NCI-H2227 (cell line): ENCODE results near the gene ENTPD2.

Experiments used
- DNase-seq: peaks from one replicate; lab custom pipeline; 2025; ENCODE audit not compliant: unreplicated experiment; lab: John Stamatoyannopoulos, UW

The ENTPD2 gene

DNA sequence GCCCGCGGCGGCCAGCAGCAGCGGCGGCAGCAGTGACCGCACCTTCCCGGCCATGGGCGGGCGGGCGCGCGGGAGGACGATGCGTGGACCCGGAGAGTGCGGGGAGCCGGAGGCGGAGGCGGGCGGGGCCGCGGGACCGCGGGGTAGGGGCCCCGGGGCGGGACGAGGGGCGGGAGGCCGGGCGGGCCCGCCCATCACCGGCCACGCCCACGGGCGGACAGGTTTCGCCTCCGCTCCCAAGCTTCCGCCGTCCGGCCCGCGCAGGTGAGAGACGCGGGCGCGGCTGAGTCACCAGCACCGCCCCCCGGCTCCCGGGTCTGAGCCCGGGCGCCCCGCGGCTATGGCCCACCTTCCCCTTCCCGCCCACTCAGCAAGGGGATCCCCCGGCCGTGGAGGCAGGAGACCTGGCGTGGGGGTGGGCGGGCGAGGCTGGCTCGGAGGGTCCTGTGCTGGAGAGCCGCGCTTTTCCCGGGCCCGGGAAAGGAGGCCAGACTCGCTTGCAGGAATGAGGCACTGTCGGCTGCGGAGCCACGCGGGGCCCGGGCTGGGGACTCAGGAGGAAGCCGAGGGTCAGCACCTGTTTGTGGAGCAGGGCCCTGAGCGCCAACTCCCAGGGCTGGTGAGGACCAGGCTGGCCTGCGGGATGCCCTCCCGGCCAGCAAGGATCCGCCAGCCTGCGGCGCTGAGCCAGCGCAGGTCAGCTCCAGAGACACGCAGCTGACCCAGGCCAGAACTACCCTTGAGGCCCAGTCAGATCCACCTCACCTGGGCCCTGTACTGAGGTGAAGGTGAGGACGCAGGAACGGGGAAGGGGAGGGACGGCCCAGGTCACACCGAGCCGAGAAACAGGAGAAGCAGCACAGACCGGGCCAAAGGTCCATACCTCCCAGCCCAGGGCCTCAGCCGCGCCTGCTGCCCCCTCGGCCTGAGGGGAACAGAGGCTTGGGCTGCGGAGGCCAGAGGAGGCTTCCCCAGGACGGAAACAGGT lies at the start of gene ENTPD2:
TSS of gene ENTPD2 (minus strand) at position 118 of the 988 bp plus-strand sequence. CDS start at position 54, 64 bp downstream.
- peak; percentile 58 for DNase-seq

DNA sequence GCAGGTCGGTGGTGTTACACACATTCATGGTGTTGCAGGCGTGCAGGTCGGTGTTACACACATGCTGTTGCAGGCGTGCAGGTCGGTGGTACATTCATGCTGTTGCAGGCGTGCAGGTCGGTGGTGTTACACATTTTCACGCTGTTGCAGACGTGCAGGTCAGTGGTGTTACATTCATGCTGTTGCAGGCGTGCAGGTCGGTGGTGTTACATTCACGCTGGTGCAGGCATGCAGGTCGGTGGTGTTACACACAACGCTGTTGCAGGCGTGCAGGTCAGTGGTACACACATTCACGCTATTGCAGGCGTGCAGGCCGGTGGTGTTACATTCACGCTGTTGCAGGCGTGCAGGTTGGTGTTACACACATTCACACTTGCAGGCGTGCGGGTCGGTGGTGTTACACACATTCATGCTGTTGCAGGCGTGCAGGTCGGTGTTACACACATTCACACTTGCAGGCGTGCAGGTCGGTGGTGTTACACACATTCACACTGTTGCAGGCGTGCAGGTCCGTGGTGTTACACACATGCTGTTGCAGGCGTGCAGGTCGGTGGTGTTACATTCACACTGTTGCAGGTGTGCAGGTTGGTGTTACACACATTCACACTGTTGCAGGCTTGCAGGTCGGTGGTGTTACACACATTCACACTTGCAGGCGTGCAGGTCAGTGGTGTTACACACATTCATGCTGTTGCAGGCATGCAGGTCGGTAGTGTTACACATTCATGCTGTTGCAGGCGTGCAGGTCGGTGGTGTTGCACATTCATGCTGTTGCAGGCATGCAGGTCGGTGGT lies 49.5 kb upstream of the ENTPD2 start:
- DNase-seq = no peak

DNA sequence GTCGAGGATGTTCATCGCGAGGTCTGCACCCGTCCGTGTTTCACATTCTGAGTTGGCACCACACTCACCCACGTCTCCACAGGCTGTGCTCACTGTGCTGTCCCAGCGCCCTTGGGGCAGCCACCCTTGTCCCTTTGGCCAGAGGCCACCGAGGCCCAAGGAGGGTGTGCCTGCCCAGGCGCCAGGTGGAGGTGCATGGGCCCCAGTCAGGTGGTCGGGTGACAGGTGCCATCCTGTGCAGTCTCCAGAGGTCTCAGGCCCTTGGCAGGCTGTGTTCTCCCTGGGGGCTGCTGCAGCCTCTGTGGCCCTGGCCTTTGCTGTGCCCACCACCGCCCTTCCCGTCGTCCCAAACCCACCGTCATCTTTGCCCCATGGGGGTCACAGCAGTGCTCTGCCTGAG lies 45.4 kb upstream of the ENTPD2 start:
- no peak for DNase-seq

DNA sequence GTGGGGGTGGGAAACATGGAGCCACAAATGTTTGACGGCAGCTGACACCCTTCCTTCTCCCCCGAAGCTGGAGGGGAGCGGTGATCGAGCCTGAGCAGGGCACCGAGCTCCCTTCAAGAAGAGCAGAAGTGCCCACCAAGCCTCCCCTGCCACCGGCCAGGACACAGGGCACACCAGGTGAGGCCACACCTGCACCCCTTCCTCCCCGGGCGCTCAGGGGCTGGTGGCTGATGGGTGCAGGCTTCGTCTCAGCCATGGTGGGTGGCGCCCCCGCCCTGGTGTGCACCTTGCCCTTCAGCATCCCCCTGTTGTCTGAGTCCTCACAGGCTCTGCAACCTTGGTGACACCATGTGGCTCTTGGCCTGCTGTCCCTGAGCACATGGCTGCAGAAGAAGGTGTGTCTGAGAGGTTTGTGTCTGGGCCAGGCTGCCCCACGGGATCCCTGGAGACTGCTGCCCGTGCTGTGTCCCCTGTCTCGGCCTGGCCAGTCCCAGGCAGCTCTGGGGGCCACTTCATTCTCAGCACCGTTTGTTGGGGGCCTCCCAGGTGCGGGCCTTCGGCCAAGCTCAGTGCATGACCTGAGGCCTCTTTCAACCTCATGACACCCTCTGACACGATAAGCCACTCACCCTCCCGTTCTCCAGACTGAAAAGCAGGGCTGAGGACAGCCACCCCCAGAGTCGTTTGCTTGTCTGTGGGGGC lies 44.1 kb upstream of the ENTPD2 start:
- DNase-seq = no peak

DNA sequence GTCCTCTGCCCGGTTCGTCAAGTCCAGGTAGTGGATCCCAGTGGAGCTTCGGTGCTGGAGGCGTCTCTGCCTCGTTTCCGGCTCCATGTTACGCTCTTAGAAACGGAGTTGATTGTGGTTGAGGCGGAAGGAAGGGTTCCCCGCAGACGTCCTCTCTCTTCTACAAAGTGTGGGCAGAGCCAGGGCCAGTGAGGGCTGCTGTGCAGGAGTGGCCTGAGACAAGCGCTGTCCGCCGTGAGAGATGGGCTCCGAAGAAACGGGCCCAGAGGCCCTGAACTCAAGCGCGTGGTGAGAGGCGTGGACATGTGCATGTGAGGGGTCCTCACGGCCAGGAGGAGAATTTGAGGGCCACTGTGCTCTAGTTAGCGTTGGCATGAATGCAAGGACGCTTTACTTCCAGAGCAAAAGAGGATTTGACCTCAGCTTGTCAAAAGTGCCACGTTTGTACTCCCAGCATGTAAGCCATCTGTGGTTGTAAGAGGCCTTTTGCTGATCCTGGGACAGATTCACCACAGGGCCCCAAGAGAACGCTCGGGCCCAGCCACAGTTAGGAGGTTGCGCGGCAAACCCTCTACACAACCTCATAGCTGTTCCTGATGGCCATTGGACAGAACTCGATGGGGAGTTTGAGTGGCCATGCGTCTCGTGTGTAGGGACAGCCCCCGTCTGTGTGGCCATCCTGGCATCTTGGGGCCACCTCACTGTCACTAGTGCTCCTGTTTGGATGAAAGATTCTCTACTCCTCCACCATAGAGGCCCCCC lies 43.1 kb upstream of the ENTPD2 start:
- DNase-seq = no peak

DNA sequence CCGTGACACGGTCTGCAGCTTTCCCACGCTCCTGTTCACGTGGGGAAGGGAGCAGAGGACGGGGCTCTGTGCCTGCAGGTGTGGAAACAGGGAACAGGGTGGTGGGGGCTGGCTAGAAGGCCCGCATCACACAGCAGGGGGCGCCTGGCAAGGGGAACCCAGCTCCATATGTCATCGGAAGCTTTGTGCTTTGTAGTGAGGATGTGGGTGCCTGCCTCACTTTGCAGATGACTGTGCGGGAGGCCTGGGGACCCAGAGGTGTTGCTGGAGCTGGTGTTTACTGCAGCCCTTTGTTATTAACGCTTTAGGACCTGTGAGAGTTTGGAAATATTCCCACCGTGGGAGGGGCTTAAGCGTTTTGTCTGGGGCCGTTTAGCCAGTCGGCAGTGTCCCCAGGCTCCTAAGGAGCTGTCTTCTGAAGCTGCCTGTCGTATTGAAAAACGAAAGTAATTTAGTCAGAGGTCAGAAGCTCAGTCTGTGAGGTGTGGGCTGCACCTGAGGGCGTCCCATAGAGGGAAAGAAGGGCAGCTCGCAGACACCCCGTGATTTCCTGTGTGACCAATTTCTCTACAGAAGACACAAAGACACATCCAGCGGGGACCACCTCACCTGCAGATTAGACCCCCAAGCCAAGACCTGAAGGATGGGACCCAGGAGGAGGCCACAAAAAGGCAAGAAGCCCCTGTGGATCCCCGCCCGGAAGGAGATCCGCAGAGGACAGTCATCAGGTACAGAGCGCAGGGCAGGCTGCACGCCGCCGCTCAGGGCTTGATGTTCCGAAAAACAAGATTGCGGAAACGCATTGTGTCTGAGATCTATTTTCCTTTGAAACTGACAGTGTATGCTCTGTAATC lies 42.0 kb upstream of the ENTPD2 start:
- no peak for DNase-seq

DNA sequence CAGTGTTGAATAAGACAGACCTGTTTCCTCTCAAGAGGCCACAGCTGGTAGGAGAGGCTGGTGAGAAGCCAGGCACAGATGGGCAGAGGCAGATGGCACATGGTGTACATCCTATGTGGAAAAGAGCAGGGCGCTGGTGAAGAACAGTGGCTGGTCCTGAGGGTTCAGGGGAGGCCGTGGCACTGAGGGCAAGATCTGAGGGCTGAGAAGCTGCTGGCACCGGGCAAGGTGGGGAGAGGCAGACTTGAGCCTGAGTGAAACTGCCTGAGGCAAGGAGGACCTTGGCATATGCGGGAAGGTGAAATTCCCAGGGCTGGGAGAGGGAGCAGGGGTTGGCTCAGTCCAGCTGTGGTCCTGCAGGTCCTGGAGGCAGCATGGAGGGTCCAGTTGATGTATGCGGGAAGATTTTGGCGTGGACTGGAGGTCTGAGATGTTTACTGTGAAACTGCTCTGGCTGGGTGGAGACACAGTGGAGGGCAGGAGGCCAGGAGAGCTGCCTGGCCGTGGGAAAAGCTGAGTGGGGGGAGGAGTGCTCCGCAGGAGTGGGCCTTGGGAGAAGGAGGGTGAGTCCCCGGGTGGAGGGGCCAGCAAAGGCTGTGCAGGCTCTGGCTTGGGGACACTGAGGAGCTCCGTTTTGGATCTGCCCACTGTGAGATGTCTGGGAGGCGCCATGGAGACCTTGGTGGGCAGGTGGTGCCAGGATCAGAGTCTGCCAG lies 35.5 kb upstream of the ENTPD2 start:
- no peak for DNase-seq

DNA sequence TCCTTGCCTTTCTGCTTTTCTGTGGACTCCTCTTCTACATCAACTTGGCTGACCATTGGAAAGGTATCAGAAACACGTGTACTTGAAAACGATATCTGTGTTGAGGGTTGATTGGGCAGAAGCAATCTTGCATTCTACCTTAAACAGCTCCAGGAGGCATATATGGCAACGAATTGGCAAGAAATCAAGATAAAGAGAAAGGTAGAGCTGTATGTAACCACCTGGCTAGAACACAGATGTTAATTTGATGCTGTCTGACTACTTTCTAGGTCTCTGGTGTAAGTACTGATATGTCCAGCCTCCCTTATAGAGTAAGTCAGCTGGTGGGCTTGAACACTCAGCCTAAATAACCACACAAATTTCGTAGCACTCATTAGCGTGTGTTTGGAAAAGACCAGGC lies 34.3 kb upstream of the ENTPD2 start:
- no peak for DNase-seq

DNA sequence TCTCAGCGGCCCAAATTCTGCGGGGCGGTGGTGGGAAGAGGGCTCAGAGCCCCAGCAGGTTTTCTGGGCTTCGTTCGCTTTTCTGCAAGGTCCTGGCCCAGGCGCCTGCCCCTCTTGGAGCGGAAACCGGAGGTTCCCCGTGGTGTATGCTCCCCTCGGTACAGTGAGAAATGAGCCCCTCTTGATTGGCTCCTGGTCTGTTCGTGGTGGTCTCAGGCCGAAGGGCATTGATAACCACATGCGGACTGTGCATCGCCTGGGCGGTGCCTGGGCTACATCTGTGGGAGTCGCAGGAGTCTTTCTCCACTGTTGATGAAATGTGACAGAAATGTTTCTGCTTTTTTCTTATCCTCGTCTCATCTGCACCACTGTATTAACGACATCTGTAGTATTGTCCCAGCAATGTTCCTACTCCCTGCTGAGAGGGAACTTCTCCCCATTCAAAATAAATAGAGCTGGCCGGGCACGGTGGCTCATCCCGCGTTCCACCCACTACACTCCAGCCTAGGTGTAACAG lies 33.6 kb upstream of the ENTPD2 start:
- peak; percentile 21 for DNase-seq

DNA sequence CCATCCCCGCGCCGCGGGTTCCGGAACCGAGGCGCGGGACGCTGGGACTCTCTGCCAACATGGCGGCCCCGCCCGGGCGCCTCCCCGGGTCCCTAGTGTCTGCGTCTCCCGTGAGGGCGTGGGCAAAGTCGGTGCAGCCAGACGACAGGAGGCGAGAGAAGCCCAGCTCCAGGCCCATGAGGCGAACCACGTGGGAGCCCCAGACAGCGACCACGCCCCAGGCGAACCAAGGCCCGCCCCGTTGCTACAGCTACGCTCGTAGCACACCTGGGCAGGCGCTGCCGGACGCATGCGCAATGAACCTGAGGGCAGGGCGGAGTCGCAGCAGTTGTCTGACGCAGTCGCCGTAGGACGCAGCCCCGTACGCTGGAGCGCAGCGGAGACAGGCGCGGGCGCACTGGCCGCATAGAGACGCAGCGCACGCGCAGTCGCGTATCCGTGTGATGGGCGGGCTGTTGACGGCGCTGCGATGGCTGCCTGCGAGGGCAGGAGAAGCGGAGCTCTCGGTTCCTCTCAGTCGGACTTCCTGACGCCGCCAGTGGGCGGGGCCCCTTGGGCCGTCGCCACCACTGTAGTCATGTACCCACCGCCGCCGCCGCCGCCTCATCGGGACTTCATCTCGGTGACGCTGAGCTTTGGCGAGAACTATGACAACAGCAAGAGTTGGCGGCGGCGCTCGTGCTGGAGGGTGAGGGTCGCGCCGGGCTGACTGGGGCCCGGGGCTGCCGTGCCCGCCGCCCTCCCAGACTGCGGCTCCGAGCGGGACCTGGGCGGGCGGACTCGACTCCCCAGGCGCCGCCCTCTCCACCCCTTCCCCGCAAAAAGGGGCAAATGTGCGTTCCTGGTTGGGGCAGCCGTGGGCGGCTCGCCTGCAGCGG lies 32.9 kb upstream of the ENTPD2 start, which contains the start of gene MAN1B1:
TSS of gene MAN1B1 (plus strand) at position 455 of the 878 bp plus-strand sequence. CDS start at position 470, 15 bp downstream.
- DNase-seq = peak; percentile 99

DNA sequence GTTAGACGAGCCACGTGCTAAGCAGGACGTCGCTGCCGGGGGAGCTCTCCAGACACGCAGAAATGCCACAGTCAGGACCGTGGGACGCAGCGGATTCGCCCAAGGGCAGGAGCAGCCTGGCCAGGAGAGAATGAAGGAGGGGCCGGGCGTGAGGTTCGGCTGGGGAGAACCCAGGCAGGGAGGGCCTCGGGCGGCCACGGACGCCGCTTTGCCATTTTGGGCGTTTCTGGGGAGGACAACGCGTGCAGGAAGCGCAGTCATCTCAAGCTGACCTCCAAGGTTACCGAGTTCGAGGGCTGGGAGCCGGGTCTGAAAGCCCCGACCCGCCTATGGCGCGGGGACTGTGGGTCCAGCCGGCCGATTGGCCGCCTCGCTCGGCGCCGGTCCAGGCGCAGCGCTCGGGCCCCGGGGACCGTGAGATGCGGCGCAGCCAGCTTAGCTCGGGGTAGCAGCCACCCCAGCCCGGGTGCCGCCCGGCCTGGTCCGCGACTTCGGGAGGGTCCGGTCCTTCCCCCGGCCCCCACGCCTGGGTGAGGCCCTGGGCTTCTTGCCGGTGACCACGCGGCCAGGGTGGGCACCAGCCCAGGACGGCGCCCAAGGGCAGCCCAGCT lies 32.2 kb upstream of the ENTPD2 start:
- DNase-seq = peak; percentile 41

DNA sequence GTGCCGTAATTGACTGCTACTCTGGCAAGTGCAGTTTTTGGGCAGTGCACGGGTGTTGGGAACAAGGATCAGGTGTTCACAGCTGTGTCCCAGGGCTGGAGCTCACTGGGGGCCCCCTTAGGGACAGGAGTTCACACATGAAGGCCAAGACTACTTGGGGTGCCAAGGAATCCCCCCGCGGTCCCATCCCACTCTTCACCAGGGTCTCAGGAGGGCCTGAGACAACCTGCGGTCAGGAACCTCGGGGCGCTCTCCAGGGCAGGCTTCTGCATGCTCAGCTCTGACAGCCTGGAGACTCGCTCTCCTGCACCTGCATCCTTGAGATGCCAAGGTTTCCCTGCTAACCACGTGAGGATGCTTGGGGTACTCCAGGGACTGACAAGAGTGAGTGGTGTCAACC lies 30.7 kb upstream of the ENTPD2 start:
- DNase-seq = no peak

DNA sequence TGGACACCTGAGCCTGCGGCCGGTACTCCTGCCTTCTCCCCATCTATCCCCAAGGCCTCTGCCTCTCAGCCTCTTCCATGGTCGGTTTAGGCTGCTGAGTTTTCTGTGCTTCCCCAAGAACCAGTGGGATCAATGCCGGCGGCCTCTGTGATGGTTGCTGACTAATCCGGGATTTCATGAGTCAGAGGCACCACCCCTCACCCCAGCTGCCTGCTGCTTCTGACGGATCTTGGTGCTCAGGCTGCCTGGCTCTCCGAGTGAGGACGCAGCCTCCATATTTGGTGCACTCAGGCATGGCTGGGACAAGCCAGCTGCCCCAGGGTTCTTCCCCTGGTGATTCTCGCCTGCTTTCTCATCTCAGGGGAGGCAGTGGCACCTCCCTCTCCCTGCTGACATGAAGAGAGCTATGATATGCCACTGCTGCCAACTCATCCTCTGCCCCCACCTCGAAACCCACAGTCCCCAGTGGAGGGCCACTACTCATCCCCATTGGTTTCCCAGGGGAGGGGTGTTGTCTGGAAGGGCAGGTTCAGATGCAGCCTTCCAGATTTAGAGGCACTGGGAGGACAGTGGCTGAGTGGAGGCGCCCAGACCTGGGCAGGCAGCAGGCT lies 29.6 kb upstream of the ENTPD2 start:
- DNase-seq = no peak

DNA sequence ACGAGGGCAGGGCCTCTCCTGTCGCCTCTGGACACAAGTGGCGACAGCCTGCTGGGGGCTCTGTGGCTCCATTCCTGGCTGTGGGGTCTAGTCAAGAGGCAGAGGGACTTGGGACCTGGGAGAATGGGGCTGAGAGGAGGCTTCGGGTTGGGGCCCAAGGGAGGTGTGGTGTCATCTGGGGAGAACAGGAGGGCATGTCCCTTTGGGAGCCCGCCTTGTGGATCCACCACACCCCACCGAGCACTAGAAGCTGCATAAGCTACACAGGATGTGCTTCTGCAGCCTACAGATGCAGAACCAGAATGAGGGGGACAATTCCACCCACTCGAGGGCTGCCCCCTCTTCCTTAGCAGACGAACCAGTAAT lies 29.0 kb upstream of the ENTPD2 start:
- no peak for DNase-seq

DNA sequence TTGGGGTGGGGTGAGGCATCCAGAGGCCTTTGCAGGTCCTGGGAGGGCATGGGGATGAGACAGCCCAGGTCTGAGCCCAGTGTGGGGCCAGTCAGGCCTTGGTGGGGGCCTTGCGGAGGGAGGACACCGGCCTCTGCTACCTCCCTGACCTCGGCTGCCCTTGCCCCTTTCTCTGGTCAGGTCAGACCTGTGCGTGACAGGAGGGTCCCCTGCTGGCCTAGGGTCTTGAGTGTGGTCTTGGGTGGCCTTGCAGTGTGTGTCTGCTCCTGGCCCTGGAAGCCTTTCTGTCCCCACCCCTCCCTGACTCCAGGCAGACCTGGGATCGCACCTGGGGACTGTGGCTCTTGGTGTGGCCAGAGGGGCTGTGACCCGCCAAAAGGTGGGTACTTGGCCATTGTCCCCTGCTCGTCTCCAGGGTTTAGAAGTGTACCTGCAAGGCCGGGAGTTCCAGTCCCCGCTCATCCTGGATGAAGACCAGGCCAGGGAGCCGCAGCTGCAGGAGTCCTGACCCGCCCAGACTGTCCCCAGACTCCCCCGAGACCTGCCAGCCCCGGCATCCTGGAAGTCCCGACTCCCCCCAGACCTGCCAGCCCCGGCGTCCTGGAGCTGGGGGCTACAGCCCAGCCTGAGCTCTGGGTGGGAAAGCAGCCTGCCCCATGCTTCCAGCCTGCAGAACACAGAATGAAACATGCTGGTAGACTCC lies 28.5 kb upstream of the ENTPD2 start:
- no peak for DNase-seq
